Activated CD4-positive, alpha-beta T cell treated with anti-CD3 and anti-CD28 coated beads, Interleukin-2, amount 50 U/mL, for 48 hours (primary cell): ENCODE data around the gene GMPPA.

ENCODE experiments used
- DNase-seq, 2 experiments: peaks; one replicate each; pipeline ENCODE4 v3.0.0-alpha.2; 2020

Gene GMPPA

GRCh38 chr2:219522111-219523030, 23.7 kb downstream of the GMPPA start:
- DNase-seq = no peak

- no peak for DNase-seq
Observed at GRCh38 chr2:219523031-219523671, 24.5 kb downstream of the GMPPA start.

- no peak for DNase-seq
Observed at GRCh38 chr2:219524817-219525216, 26.1 kb downstream of the GMPPA start.

- DNase-seq = no peak
Observed at GRCh38 chr2:219525533-219526232, 27.0 kb downstream of the GMPPA start.

- no peak for DNase-seq
Observed at GRCh38 chr2:219526320-219527075, 27.8 kb downstream of the GMPPA start.

GRCh38 chr2:219527076-219527394, 28.3 kb downstream of the GMPPA start:
- DNase-seq = no peak

GRCh38 chr2:219527472-219527871, 28.8 kb downstream of the GMPPA start:
- no peak for DNase-seq

- peak; percentile 86 to 90 for DNase-seq
Observed at GRCh38 chr2:219530048-219530963, 31.6 kb downstream of the GMPPA start.

- DNase-seq = no peak
Observed at GRCh38 chr2:219531639-219532377, 33.1 kb downstream of the GMPPA start.

- DNase-seq = no peak
Observed at GRCh38 chr2:219532378-219532649, 33.6 kb downstream of the GMPPA start.

GRCh38 chr2:219533930-219534661, 35.4 kb downstream of the GMPPA start:
- DNase-seq = no peak

- no peak for DNase-seq
Observed at GRCh38 chr2:219536425-219536824, 37.7 kb downstream of the GMPPA start.

- DNase-seq = no peak
Observed at GRCh38 chr2:219536967-219537366, 38.3 kb downstream of the GMPPA start.

- no peak for DNase-seq
Observed at GRCh38 chr2:219537657-219538488, 39.2 kb downstream of the GMPPA start.

GRCh38 chr2:219538504-219538951, 39.8 kb downstream of the GMPPA start:
- no peak for DNase-seq

- DNase-seq = no peak
Observed at GRCh38 chr2:219538956-219539788, 40.5 kb downstream of the GMPPA start.

GRCh38 chr2:219539926-219540678, 41.4 kb downstream of the GMPPA start:
- DNase-seq = no peak
